Stimulated activated CD8-positive, alpha-beta memory T cell treated with anti-CD3 and anti-CD28 coated beads, Interleukin-7, amount 100 ng/mL, for 24 hours (primary cell): ENCODE results near the gene RNPEPL1.
"Not testable (repeated sequence)": the region's sequence is repeated elsewhere in the genome, so short reads cannot be mapped to it uniquely, and the experiment has no call there.

Experiments used
- DNase-seq: peaks from one replicate; pipeline ENCODE4 v3.0.0-alpha.2; 2020; ENCODE audit warnings: low read depth

RNPEPL1 gene

GRCh38 chr2:240604939-240605716 is 36.8 kb downstream of the RNPEPL1 start:
- DNase-seq: no peak

GRCh38 chr2:240605867-240606743 is 37.8 kb downstream of the RNPEPL1 start:
- DNase-seq: no peak

DNA sequence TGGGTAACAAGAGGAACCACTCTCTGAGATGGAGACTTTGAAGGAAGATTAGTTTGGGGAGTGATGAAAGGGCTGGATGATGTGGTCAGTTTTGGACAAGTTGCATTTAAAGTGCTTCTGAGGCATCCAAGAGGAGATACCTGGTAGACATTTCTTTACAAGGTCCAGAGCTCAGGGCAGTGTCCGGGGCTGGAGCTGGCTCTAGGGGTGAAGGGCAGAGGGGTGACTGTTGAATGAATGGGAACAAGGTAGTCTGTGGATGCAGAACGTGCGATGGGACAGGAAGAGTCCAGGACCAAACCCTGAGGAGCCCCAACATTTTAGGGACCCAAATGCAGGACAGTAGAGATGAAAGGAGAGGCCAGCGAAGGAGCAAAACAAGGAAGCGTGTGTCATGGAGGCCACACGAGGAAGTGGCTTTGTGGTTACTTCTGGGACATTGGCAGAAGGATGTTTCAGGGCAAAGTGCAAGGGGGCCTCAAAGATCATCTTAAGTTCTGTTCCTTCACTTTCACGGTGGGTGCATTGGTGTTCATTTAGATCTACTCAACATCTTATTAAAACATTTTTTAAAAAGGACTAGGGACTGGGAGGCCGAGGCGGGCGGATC is 43.4 kb downstream of the RNPEPL1 start:
- no peak for DNase-seq

- no peak for DNase-seq
Observed at GRCh38 chr2:240613781-240614180, 45.5 kb downstream of the RNPEPL1 start.

- DNase-seq: no peak
Observed at GRCh38 chr2:240614391-240614790, 46.1 kb downstream of the RNPEPL1 start.

- DNase-seq: no peak
Observed at GRCh38 chr2:240615396-240615795, 47.1 kb downstream of the RNPEPL1 start.

GRCh38 chr2:240615820-240616547 is 47.7 kb downstream of the RNPEPL1 start:
- DNase-seq: no peak

DNA sequence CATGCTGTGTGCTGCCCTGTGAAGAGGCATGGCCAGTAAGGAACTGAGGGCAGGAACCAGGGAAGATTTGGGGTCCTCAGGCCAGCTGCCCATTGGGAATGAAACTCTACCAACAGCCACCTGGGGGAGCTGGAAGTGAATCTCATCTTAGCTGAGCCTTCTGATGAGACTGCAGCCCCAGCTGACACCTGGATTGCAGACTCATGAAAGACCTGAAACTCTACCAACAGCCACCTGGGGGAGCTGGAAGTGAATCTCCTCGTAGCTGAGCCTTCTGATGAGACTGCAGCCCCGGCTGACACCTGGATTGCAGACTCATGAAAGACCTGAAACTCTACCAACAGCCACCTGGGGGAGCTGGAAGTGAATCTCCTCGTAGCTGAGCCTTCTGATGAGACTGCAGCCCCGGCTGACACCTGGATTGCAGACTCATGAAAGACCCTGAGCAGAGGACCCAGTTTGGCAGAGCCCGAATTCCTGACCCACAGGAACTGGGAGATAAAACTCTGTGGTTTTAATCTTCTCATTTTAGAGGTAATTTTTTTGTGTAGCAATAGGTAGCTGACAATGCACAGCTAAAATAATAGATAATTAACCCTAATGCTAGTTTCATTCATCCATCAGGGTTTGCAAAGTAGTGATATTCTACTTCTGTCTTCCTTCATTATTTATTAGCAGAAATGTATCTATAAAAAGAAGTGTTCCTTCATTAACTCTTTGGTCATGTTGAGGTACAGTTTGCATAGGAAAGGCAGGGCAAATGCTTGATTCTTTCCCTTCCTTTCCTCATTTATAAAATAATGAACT is 48.8 kb downstream of the RNPEPL1 start:
- not testable (repeated sequence) for DNase-seq

DNA sequence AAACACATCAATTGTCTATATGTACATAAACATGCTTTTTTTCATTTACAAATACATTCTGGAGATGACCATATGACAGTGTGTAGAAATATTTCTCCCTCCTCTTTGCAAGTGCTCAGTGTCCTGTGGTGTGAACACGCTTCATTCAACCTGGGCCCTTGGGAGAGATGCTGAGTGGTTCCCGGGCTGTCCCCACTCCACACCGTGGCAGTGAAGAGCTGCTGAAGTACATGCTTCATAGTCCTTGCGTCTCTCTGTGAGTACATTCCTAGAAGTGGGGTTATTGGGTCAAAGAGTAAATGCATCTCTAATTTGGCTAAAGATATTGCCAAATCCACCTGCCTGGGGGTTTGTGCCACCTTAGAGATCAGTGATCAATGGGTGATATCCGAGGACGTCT is 50.5 kb downstream of the RNPEPL1 start:
- DNase-seq: no peak

- DNase-seq: no peak
Observed at GRCh38 chr2:240619506-240620148, 51.3 kb downstream of the RNPEPL1 start.

GRCh38 chr2:240620149-240620731 is 52.0 kb downstream of the RNPEPL1 start:
- DNase-seq: no peak

DNA sequence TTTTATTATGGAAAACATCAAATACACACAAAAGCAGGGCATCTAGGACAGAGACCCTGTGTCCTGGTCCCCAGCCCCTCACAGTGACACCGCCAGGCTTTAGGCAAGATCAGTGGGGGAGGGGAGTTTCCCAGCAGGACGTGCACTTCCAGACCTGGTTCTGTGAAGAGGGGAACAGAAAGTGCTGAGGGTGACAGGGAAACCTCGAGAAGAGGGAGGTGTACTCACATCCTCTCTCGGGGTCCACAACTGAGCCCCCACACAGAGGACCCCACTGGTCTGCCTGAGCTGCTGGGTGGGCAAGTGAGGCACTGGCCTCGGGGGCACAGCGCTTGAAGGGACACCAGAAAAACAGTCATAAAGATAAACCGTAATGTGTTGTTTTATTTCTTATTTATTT is 52.6 kb downstream of the RNPEPL1 start:
- no peak for DNase-seq

GRCh38 chr2:240622060-240622411 is 53.8 kb downstream of the RNPEPL1 start:
- no peak for DNase-seq

GRCh38 chr2:240622531-240623235 is 54.4 kb downstream of the RNPEPL1 start:
- DNase-seq: no peak

DNA sequence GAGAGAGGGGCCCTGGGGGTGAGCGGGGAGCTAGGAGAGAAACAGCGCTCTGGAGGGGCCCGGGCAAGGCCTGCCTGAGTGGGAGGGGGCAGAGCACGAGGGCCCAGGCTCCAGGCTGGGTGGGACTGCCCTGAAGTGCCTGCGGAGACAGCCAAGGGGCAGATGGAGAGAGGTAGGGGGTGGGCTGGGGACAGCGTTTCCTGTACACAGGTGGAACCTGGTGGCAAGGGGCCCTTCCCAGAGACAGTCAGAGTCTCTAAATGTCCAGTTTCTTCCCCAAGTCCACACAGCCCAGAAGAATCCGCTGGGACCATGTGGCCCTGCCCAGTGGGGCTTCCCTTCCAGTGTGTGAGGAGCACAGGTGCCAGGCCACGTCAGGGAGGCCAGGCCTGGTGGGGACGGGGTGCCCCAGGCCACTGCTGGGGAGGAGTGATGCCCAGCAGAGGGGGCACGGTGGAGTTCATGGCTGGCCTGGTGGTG is 55.3 kb downstream of the RNPEPL1 start:
- no peak for DNase-seq

- DNase-seq: no peak
Observed at GRCh38 chr2:240624011-240624949, 56.0 kb downstream of the RNPEPL1 start.

GRCh38 chr2:240624950-240625621 is 56.8 kb downstream of the RNPEPL1 start, which contains the start of gene GPR35:
Gene GPR35 (plus strand): TSS chr2:240625480. CDS start chr2:240629953, 4,473 bp downstream.
- DNase-seq: peak; percentile 42
